GM11168 (cell line): ENCODE results near the gene MRPS18B.

ENCODE experiments used
- in situ Hi-C: fragments of 300-500 bp; cut with MboI; formaldehyde crosslinking; loops from one replicate; pipeline ENCODE4 v1.12.0; 2022; ENCODE audit warnings: low sequenced_read_pairs; ENCODE audit not compliant: unreplicated experiment

Gene MRPS18B

GRCh38 chr6:30601815-30602641, 15.6 kb upstream of the MRPS18B start:
- in situ Hi-C loops: no loop called here

GRCh38 chr6:30603961-30604360, 13.7 kb upstream of the MRPS18B start:
- in situ Hi-C loops: no loop called here

- in situ Hi-C loops: no loop called here
Observed at GRCh38 chr6:30610065-30610464, 7.6 kb upstream of the MRPS18B start.

- in situ Hi-C loops: no loop called here
Observed at GRCh38 chr6:30611150-30611855, 6.3 kb upstream of the MRPS18B start.

- in situ Hi-C loops: no loop called here
Observed at GRCh38 chr6:30611856-30612194, 5.8 kb upstream of the MRPS18B start.

GRCh38 chr6:30612213-30612612, 5.4 kb upstream of the MRPS18B start:
- in situ Hi-C loops: no loop called here

GRCh38 chr6:30612687-30613248, 4.9 kb upstream of the MRPS18B start:
- in situ Hi-C loops: no loop called here

GRCh38 chr6:30613251-30614043, 4.2 kb upstream of the MRPS18B start:
- in situ Hi-C loops: no loop called here

- in situ Hi-C loops: no loop called here
Observed at GRCh38 chr6:30614044-30614842, 3.4 kb upstream of the MRPS18B start.

- in situ Hi-C loops: no loop called here
Observed at GRCh38 chr6:30614843-30615218, 2.8 kb upstream of the MRPS18B start.

GRCh38 chr6:30615219-30615957, 2.3 kb upstream of the MRPS18B start:
- in situ Hi-C loops: no loop called here

GRCh38 chr6:30615958-30616810, 1.5 kb upstream of the MRPS18B start:
- in situ Hi-C loops: no loop called here

GRCh38 chr6:30616811-30617564, 652 bp upstream of the MRPS18B start, which contains the start of gene PPP1R10:
PPP1R10 (minus strand) TSS chr6:30617243; CDS start chr6:30609944, 7,299 bp downstream.
- in situ Hi-C loops: no loop called here

- in situ Hi-C loops: no loop called here
Observed at GRCh38 chr6:30618270-30618797, 694 bp downstream of the MRPS18B start.

GRCh38 chr6:30619561-30619960, 1.9 kb downstream of the MRPS18B start:
- in situ Hi-C loops: no loop called here

GRCh38 chr6:30625511-30625910, 7.9 kb downstream of the MRPS18B start:
- in situ Hi-C loops: no loop called here
